Panc1 (cell line): Measurements from ENCODE around the gene PTGR3.

Experiments
- CTCF ChIP-seq: fragments of 450-650 bp; IDR thresholded peaks from 2 replicates; pipeline ENCODE4 v1.5.1; 2017; ENCODE audit warnings: mild to moderate bottlenecking
- POLR2AphosphoS5 ChIP-seq: IDR thresholded peaks from 2 replicates; pipeline ENCODE4 v1.6.1; 2012; ENCODE audit warnings: mild to moderate bottlenecking, low read depth, low read length, moderate library complexity
- SIN3A ChIP-seq: IDR thresholded peaks from 2 replicates; pipeline ENCODE4 v1.6.1; 2012; ENCODE audit warnings: low read depth, mild to moderate bottlenecking, low read length, moderate library complexity, borderline replicate concordance; ENCODE audit not compliant: insufficient read depth
- TCF7L2 ChIP-seq: IDR thresholded peaks from 2 replicates; pipeline ENCODE4 v1.6.1; 2011; ENCODE audit warnings: mild to moderate bottlenecking, low read depth, low read length, inconsistent platforms
- TF ChIP-seq, protein P1 (sequence below), 2 experiments: IDR thresholded peaks; 2 replicates each; pipeline ENCODE4 v1.6.1; 2011 to 2012; ENCODE audit warnings: low read depth in 2 of 2, control low read depth in 1 of 2, low read length in 1 of 2, mild to moderate bottlenecking in 1 of 2, moderate library complexity in 1 of 2; ENCODE audit not compliant: insufficient read depth in 1 of 2

DNA sequence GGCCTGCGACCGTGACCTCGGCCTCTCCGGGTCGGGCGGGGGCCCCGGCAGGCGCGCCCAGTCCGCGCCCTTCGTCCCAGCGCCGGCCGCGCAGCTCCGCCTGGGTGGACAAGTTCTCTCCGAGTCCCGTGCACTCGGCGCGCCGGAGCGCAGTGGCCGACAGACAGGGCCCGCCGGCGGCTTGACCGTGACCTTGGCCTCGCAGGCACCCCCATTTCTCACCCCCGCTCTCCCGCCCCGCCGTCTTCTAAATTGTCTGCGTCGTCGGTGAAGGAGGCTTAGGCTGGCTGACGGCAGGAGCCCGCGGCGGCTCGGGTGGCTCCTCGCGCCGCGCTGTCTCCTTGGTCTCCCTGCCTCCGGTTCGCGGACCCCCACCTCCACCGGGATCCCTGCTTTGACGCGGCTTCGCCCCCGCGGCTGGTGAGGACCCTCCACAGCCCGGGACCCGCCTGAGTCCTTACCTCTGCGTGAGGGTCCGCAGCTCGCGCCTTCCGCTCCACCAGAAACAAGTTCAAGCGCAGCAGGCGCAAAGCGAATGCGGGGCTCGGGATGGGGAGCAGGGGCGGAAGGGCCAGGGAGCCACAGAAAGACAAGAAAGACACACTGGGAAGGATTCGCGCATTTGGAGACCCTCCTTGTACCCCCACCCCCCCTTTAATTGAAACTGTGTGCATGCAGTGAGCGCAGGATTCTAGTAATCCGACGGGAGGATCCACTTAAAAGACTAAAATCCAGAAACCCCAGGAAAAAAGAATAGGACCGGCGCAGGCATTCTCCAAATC, 4.0 kb downstream of the PTGR3 start:
- TF ChIP-seq CTCF (no peak), POLR2AphosphoS5 (no peak), SIN3A (no peak), TCF7L2 (no peak)
- TF ChIP-seq, protein P1, sequence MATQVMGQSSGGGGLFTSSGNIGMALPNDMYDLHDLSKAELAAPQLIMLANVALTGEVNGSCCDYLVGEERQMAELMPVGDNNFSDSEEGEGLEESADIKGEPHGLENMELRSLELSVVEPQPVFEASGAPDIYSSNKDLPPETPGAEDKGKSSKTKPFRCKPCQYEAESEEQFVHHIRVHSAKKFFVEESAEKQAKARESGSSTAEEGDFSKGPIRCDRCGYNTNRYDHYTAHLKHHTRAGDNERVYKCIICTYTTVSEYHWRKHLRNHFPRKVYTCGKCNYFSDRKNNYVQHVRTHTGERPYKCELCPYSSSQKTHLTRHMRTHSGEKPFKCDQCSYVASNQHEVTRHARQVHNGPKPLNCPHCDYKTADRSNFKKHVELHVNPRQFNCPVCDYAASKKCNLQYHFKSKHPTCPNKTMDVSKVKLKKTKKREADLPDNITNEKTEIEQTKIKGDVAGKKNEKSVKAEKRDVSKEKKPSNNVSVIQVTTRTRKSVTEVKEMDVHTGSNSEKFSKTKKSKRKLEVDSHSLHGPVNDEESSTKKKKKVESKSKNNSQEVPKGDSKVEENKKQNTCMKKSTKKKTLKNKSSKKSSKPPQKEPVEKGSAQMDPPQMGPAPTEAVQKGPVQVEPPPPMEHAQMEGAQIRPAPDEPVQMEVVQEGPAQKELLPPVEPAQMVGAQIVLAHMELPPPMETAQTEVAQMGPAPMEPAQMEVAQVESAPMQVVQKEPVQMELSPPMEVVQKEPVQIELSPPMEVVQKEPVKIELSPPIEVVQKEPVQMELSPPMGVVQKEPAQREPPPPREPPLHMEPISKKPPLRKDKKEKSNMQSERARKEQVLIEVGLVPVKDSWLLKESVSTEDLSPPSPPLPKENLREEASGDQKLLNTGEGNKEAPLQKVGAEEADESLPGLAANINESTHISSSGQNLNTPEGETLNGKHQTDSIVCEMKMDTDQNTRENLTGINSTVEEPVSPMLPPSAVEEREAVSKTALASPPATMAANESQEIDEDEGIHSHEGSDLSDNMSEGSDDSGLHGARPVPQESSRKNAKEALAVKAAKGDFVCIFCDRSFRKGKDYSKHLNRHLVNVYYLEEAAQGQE (IDR thresholded peaks at IDR 0.05; ENCODE audit: insufficient read depth in 1 of 2, low read depth in 2 of 2, low read length in 1 of 2): no peak
